ENCODE results near the gene SDCCAG8. TPM values are rescaled to one million over a fixed set of nuclear protein-coding genes. Genes with fewer than 3 reads are reported as not detected.

SDCCAG8 gene
- total and polyA plus RNA-seq, 2 donors from 2014 or later, result 29.6 to 53.2 TPM

DNA sequence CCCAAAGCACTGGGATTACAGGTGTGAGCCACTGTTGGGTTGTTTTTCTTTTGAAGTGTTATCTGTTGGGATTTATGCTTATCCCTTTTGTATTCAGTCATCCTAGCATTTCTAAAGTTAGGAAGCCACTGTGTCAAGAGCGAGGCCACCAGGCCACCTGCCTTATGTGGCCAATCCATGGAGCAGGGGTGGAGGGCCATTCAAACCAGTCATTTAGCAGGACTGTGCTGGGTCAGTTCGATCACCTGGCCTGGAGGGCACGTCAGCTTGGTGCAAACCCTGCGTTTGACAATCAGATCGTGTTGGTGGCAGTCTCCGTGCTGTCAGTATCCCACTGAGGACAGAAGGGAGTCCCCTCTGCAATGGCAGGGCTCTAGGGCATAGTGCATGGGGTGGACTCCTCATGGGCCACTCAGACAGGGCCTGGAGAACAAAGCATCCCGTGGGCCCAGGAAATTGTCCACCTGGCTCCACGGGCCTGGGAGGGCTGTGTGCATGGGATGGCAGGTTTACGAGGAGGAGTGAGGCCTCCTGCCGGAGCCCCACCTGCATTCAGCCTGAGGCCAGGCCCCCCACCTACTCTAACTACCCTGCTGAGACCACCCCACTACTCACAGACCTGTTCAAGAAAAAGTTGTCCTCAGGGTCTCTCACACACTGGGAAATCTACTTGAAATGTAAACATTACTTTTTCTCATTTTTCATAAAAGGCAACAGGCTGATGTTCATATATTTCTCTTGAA lies 242.3 kb downstream of the SDCCAG8 start:
- Histone ChIP-seq H3K27ac (ENCODE audit: low read depth in 2 of 2, low read length in 2 of 2) (no peak overlapping the region), H3K36me3 (ENCODE audit: control insufficient read depth in 2 of 3, insufficient read depth in 3 of 3, low read length in 3 of 3) (peaks cover 0 to 4% (median 0%) of the 10 kb centered on the region in 3 donors), H3K4me3 (ENCODE audit: low read length in 3 of 3) (no peak overlapping the region), H3K9ac (ENCODE audit: low read length in 3 of 3) (no peak overlapping the region), H3K9me3 (ENCODE audit: control insufficient read depth in 2 of 3, insufficient read depth in 1 of 3, low read length in 3 of 3) (no peaks in the 10 kb centered on the region), H3K27me3 (ENCODE audit: control insufficient read depth, insufficient read depth, low read length) (no peaks in the 10 kb centered on the region), H3K4me1 (ENCODE audit: control insufficient read depth in 2 of 3, insufficient read depth in 2 of 3, low read depth in 1 of 3, low read length in 3 of 3) (peaks cover 0 to 2% (median 0%) of the 10 kb centered on the region in 3 donors)
- intact Hi-C loops (cut with DNase I), result no loop called here
- FAIRE-seq (no peak), DNase-seq (no peak)
- TF ChIP-seq, protein P1, sequence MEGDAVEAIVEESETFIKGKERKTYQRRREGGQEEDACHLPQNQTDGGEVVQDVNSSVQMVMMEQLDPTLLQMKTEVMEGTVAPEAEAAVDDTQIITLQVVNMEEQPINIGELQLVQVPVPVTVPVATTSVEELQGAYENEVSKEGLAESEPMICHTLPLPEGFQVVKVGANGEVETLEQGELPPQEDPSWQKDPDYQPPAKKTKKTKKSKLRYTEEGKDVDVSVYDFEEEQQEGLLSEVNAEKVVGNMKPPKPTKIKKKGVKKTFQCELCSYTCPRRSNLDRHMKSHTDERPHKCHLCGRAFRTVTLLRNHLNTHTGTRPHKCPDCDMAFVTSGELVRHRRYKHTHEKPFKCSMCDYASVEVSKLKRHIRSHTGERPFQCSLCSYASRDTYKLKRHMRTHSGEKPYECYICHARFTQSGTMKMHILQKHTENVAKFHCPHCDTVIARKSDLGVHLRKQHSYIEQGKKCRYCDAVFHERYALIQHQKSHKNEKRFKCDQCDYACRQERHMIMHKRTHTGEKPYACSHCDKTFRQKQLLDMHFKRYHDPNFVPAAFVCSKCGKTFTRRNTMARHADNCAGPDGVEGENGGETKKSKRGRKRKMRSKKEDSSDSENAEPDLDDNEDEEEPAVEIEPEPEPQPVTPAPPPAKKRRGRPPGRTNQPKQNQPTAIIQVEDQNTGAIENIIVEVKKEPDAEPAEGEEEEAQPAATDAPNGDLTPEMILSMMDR (IDR thresholded peaks at IDR 0.05; ENCODE audit: borderline replicate concordance, extremely low read depth, insufficient read depth), result no peak

DNA sequence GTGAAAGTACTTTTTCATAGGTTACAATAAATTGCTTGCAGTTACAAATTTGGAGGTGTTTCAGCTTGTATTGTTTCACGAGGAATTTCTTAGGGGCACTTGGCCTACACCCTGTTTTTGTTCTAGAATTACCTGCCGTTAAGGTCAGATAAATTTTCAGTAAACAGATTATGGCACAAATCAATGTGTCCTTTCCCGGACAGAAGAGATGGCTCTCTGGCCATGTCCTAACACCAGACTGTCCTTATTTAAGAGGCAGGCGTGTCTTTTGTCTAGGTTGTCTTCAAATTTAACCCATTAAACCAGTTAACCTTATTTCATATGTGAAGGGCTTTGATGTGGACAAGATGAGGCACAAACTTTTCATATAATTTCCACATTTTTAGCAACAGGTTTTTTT lies 243.4 kb downstream of the SDCCAG8 start:
- Histone ChIP-seq H3K4me1 (ENCODE audit: control insufficient read depth in 2 of 3, insufficient read depth in 2 of 3, low read depth in 1 of 3, low read length in 3 of 3) (peaks cover 0 to 2% (median 0%) of the 10 kb centered on the region in 3 donors), H3K9ac (ENCODE audit: low read length in 3 of 3) (no peak overlapping the region), H3K9me3 (ENCODE audit: control insufficient read depth in 2 of 3, insufficient read depth in 1 of 3, low read length in 3 of 3) (no peaks in the 10 kb centered on the region), H3K27ac (ENCODE audit: low read depth in 2 of 2, low read length in 2 of 2) (no peak overlapping the region), H3K27me3 (ENCODE audit: control insufficient read depth, insufficient read depth, low read length) (no peaks in the 10 kb centered on the region), H3K36me3 (ENCODE audit: control insufficient read depth in 2 of 3, insufficient read depth in 3 of 3, low read length in 3 of 3) (peaks cover 0 to 7% (median 0%) of the 10 kb centered on the region in 3 donors), H3K4me3 (ENCODE audit: low read length in 3 of 3) (no peak overlapping the region)
- DNase-seq (no peak), FAIRE-seq (no peak)
- intact Hi-C loops (cut with DNase I), result no loop called here
- TF ChIP-seq, protein P1 (IDR thresholded peaks at IDR 0.05; ENCODE audit: borderline replicate concordance, extremely low read depth, insufficient read depth), result no peak

DNA sequence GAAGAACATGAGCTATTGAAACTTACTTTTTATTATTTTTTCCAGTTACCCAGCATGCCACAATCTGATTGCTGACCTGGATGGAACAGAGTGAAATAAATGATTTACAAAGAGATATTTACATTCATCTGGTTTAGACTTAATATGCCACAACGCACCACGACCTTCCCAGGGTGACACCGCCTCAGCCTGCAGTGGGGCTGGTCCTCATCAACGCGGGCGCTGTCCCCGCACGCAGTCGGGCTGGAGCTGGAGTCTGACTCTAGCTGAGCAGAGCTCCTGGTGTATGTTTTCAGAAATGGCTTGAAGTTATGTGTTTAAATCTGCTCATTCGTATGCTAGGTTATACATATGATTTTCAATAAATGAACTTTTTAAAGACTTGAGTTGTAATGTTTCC lies 243.9 kb downstream of the SDCCAG8 start:
- Histone ChIP-seq H3K4me3 (ENCODE audit: low read length in 3 of 3) (no peak overlapping the region), H3K27ac (ENCODE audit: low read depth in 2 of 2, low read length in 2 of 2) (no peak overlapping the region), H3K9me3 (ENCODE audit: control insufficient read depth in 2 of 3, insufficient read depth in 1 of 3, low read length in 3 of 3) (no peaks in the 10 kb centered on the region), H3K36me3 (ENCODE audit: control insufficient read depth in 2 of 3, insufficient read depth in 3 of 3, low read length in 3 of 3) (peaks cover 0 to 8% (median 0%) of the 10 kb centered on the region in 3 donors), H3K27me3 (ENCODE audit: control insufficient read depth, insufficient read depth, low read length) (no peaks in the 10 kb centered on the region), H3K4me1 (ENCODE audit: control insufficient read depth in 2 of 3, insufficient read depth in 2 of 3, low read depth in 1 of 3, low read length in 3 of 3) (peaks cover 0 to 2% (median 0%) of the 10 kb centered on the region in 3 donors), H3K9ac (ENCODE audit: low read length in 3 of 3) (no peak overlapping the region)
- FAIRE-seq, result no peak
- intact Hi-C loops (cut with DNase I), result no loop called here
- DNase-seq, result no peak
- TF ChIP-seq, protein P1 (IDR thresholded peaks at IDR 0.05; ENCODE audit: borderline replicate concordance, extremely low read depth, insufficient read depth), result no peak

Measured in kidney (tissue), 14 donors.